Right cardiac atrium (tissue), 5 donors: Measurements from ENCODE around the gene C19orf47. TPM values are rescaled to one million over a fixed set of nuclear protein-coding genes. Genes with fewer than 3 reads are reported as not detected.

Experiments
- ATAC-seq, 2 donors: fragments of 200-7000 bp; cut with Tn5 transposase; one replicate each; pipeline versions ENCODE4 v1.8.0 to v1.9.1; 2020; ENCODE audit warnings: moderate library complexity in 2 of 2, mild to moderate bottlenecking in 1 of 2
- DNase-seq, 3 donors: peaks; one replicate each; pipeline ENCODE4 v3.0.0-alpha.2; 2020
- H3K27ac ChIP-seq: one replicate; pipeline ENCODE4 v1.5.1; 2013; ENCODE audit warnings: mild to moderate bottlenecking, low read length, control low read depth, moderate library complexity
- H3K27me3 ChIP-seq: one replicate; pipeline ENCODE4 v1.6.1; 2013; ENCODE audit not compliant: control insufficient read depth, insufficient read depth
- H3K4me1 ChIP-seq: one replicate; pipeline ENCODE4 v1.6.1; 2013; ENCODE audit warnings: low read length; ENCODE audit not compliant: control insufficient read depth, insufficient read depth
- H3K4me3 ChIP-seq: one replicate; pipeline ENCODE4 v1.5.1; 2013; ENCODE audit warnings: low read length, control low read depth
- H3K9me3 ChIP-seq: one replicate; pipeline ENCODE4 v1.6.1; 2013; ENCODE audit warnings: low read length; ENCODE audit not compliant: control insufficient read depth
- WGBS: extraction: QIAGEN DNeasy Blood & Tissue Kit; methylation state at CpG from one replicate; pipeline ENCODE4 v1.1.7; 2013; 5-methylcytosine and 5-hydroxymethylcytosine counted together
- intact Hi-C, 4 donors: fragments of 100-400 bp; cut with DNase I; formaldehyde crosslinking; loops; one replicate each; pipeline versions ENCODE4 v1.11.0 to v1.14.0; 2022 to 2023
- polyA plus RNA-seq: library from polyadenylated mRNA; stranded (reverse); fragments of 200-250 nt; gene quantifications from one replicate; pipeline ENCODE4 v1.2.3, GENCODE V29; 2013
- total RNA-seq, 4 donors: library from RNA; stranded (reverse); fragmentation: NEBNext Ultra II Directional; extraction: Animal tissue kit (Norgen Biotek cat#: 25700); gene quantifications; one replicate each; pipeline ENCODE4 v1.2.1, GENCODE V29; 2021
- donor health status: healthy with polysubstance abuse.
- donor health status: DM: no; HTN: yes; CAD: no.
- donor health status: DM: no; HTN: no; CAD: no.
- donor health status: DM: no; HTN: yes; CAD: no; lungs with severe emphysema.
- donor health status: DM: yes; HTN: yes; CAD: no.

C19orf47 gene
- total and polyA plus RNA-seq, 5 donors, result 116 to 194 (median 158) TPM

DNA sequence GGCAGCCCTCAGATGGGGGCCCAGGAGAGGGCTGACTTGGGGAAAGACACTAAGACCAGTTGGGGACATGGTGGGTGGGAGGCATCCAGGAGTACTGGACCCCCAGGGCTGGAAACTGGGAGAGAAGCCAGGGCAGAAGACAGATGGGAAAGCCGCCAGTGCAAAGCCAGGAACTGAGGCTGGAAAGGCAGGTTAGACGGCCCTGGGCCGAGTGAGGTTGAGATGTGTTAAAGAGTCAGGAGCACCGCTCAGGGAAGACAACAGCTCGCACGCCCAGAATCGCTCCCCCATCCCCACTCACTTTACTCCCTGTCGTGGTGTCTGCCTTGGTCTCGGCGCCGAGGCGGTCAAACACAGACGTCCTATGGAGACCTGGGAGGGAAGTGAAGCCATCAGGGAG lies 24.5 kb downstream of the C19orf47 start:
- Histone ChIP-seq H3K4me1 (no peaks in the 10 kb centered on the region), H3K4me3 (no peak overlapping the region), H3K27ac (no peak overlapping the region), H3K9me3 (no peaks in the 10 kb centered on the region), H3K27me3 (no peaks in the 10 kb centered on the region)
- intact Hi-C loops, result no loop called here
- WGBS, result 91% methylated on average over 13 of the region's 13 CpGs
- ATAC-seq (no peak), DNase-seq (no peak)

DNA sequence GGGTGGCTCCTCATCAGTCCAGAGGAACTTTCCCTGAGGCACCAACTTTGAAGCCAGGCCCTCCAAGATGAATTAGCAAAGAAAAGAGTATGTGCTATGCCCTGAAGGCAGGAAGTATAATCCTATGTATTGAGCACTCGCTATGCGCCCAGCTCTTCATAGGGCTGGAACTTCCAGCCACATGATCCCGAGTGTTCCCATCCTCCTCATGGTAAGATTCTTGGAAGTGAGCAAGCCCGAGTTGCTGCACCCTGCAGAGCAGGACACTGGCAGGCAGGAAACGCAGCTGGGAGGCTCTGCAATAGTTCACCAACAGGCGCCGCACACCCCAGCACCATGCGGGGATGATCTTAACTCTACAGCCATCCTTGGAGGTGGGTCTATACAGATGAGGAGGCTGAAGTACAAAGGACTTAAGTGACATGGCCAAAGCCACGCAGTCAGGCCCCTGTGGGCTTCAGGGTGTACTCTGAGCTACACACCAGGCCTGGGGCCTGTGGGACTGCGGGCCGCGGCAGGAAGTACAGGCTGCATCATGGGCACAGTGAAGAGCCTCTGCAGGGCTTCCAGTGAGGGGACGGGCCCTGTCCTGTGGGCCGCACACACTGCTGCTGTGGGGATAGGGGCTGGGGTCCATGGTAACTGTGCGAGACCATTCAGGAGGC lies 25.1 kb downstream of the C19orf47 start:
- Histone ChIP-seq H3K27me3 (no peaks in the 10 kb centered on the region), H3K4me3 (no peak overlapping the region), H3K9me3 (no peaks in the 10 kb centered on the region), H3K4me1 (no peaks in the 10 kb centered on the region), H3K27ac (no peak overlapping the region)
- 94% methylated on average over 15 of the region's 15 CpGs for WGBS
- intact Hi-C loops, result no loop called here
- DNase-seq (no peak), ATAC-seq (no peak)

DNA sequence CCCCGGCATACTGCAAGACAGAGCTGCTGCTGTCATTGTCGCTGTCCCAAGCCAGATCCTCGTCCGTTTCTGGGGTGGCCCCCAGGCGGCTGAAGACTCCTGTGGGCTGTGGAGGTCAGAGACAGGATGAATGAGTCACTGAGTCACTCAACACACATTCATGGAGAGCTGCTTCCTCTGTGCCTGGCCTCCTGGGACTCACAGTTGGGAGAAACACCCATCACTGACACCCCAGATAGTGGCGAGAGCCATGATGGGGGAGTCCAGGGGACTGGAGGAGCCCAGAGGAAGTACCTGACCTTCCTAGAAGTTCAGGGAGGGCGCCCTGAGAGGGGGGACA lies 26.0 kb downstream of the C19orf47 start:
- Histone ChIP-seq H3K4me1 (no peaks in the 10 kb centered on the region), H3K4me3 (no peak overlapping the region), H3K27ac (no peak overlapping the region), H3K27me3 (no peaks in the 10 kb centered on the region), H3K9me3 (no peaks in the 10 kb centered on the region)
- WGBS, result 91% methylated on average over 7 of the region's 7 CpGs
- ATAC-seq (no peak), DNase-seq (peak in 1 of 3 donors; percentile 2)
- intact Hi-C loops, result no loop called here

DNA sequence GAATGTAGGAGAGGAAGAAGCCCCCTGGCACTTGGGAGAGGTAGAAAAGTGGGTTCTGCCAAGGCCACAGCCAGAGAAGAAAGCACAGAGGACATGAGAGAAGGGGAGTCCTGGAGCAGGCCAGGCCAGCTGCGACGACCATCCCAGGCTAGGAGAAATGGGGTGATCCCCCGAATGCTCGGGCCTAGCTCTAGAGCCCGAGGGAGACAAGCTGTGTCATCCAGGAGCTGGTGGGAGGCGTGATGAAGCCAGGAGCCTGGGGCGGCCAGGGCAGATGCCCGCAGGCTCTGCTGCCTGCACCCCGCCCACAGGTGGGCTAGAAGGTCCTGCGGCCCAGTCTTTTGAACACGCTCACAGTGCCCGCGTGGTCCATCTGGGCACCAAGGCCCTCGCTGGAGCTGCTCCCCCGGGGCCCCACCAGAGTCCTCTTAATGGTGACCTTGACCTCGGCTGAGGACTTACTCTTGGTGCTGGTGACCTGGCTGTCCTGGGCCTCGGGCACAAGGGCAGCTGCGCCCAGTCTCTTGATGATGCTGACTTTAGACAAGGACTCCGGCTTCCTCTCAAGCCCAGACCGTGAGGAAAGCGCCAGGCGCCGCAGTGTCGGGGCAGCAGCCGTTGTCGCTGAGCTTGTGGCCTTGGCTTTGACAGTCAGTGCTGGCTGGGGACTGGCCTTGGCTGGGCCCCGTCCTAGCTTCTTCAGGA lies 26.5 kb downstream of the C19orf47 start:
- 94% methylated on average over 27 of the region's 27 CpGs for WGBS
- peak in 1 of 3 donors; percentile 32 for DNase-seq
- H3K9me3 ChIP-seq, result no peaks in the 10 kb centered on the region
- intact Hi-C loops, result no loop called here
- no peak for ATAC-seq
- no peaks in the 10 kb centered on the region for H3K4me1 ChIP-seq
- no peak overlapping the region for H3K4me3 ChIP-seq
- no peaks in the 10 kb centered on the region for H3K27me3 ChIP-seq
- no peak overlapping the region for H3K27ac ChIP-seq

DNA sequence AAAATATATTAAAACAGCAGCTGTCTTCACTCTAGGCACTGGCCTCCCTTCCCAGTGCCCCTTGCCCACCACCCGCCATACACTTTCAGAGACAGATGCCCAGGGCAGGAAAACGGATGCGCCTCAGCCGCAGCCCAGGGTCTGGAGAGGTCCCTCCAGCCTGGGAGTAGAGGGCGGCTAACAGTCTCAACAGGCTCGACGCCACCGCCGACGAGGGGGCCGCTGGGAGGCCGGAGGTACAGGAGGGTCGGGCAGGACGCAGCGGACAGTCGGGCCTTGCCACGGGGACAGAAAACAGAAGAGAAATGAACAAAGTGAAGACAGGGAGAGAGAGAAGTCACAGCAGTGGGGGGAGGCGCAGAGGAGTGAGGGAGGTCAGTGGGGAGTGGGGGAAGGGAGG lies 27.1 kb downstream of the C19orf47 start:
- 95% methylated on average over 18 of the region's 18 CpGs for WGBS
- intact Hi-C loops, result no loop called here
- no peak overlapping the region for H3K27ac ChIP-seq

DNA sequence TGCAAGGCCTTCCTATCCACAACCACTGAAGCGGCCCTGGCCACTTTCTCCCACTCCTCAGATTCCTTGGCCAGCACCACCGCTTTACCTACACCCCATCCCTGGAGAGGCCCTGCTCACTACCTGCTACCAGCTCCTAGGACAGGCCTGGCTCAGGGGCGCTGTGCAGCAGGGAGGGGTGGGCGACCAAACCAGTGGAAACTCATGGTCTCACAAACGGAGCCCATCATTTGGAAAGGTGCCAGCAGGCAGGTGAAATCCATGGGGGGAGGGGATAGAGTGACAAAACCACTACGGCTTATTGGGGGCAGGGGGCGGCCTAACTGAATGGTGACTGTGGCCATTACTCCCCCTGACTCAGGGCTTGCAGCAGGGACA lies 27.6 kb downstream of the C19orf47 start:
- no peaks in the 10 kb centered on the region for H3K27me3 ChIP-seq
- no peak overlapping the region for H3K4me3 ChIP-seq
- WGBS, result 90% methylated on average over 7 of the region's 7 CpGs
- ATAC-seq, result no peak
- intact Hi-C loops, result no loop called here
- H3K9me3 ChIP-seq, result no peaks in the 10 kb centered on the region
- DNase-seq, result no peak
- H3K4me1 ChIP-seq, result no peaks in the 10 kb centered on the region
- no peak overlapping the region for H3K27ac ChIP-seq

More for the DNA sequence above, 27.1 kb downstream of the C19orf47 start:
- no peak overlapping the region for H3K4me3 ChIP-seq
- ATAC-seq (no peak), DNase-seq (no peak)
- H3K4me1 ChIP-seq, result no peaks in the 10 kb centered on the region
- no peaks in the 10 kb centered on the region for H3K9me3 ChIP-seq
- H3K27me3 ChIP-seq, result no peaks in the 10 kb centered on the region

- DNase-seq (no peak), ATAC-seq (no peak)
- H3K9me3 ChIP-seq, result no peaks in the 10 kb centered on the region
- intact Hi-C loops, result no loop called here
- H3K4me3 ChIP-seq, result no peak overlapping the region
- no peaks in the 10 kb centered on the region for H3K4me1 ChIP-seq
- no peaks in the 10 kb centered on the region for H3K27me3 ChIP-seq
- 80% methylated on average over 7 of the region's 7 CpGs for WGBS
- no peak overlapping the region for H3K27ac ChIP-seq
Measured at GRCh38 chr19:40317338-40317737, 30.9 kb downstream of the C19orf47 start.

DNA sequence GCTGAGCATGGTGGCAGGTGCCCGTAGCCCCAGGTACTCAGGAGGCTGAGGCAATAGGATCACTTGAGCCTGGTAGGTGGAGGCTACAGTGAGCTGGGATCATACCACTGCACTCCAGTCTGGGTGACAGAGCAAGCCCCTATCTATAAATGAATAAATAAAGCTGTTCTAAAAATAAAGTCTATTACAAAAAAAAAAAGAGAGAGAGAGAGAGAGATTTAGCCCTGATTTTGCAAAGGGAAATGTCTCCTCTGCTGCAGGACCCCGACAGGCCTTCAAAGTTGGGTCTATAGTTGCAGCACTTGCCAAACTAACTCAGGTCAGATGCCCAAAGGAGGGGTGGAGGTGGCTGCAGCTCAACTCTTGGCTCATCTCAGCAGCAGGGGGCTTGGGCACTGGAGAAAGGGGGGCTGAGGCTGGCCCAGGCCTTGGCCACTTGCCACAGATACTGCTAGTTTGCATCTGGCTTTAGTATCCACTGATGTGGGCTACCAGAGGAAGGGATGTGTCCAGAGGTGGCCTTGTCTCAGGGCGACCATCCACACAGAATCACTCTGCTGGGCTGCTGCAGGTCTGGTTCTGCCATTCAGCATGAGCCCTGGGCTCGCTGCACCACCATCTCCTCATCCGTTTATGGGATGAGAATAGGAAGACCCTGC lies 32.3 kb downstream of the C19orf47 start:
- 76% methylated on average over 5 of the region's 5 CpGs for WGBS
- Histone ChIP-seq H3K27me3 (no peaks in the 10 kb centered on the region), H3K4me1 (no peaks in the 10 kb centered on the region), H3K4me3 (no peak overlapping the region), H3K27ac (no peak overlapping the region), H3K9me3 (no peaks in the 10 kb centered on the region)
- DNase-seq (no peak), ATAC-seq (peak; percentile 7 to 29)
- intact Hi-C loops, result no loop called here

DNA sequence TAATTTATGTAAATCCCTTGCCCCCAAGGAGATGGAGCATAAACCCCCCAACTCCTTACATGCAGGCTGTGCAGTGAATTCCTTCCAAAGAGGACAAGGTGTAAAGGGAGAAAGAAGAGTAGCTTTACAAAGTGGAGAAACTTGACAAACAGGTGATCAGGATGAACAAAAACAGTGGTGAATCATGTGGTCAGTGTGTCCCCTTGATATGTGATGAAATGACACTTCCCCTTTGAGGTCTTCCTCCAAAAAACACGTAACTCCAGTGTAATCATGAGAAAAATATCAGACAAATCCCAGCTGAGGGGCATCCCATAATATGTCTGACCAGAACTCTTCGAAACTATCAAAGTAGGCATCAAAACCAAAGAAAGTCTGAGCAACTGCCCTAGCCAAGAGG lies 33.5 kb downstream of the C19orf47 start:
- no peak for ATAC-seq
- no peaks in the 10 kb centered on the region for H3K4me1 ChIP-seq
- WGBS, result 77% methylated on average over 2 of the region's 2 CpGs
- no peaks in the 10 kb centered on the region for H3K27me3 ChIP-seq
- intact Hi-C loops, result no loop called here
- H3K4me3 ChIP-seq, result no peak overlapping the region
- no peaks in the 10 kb centered on the region for H3K9me3 ChIP-seq
- H3K27ac ChIP-seq, result no peak overlapping the region
- no peak for DNase-seq

DNA sequence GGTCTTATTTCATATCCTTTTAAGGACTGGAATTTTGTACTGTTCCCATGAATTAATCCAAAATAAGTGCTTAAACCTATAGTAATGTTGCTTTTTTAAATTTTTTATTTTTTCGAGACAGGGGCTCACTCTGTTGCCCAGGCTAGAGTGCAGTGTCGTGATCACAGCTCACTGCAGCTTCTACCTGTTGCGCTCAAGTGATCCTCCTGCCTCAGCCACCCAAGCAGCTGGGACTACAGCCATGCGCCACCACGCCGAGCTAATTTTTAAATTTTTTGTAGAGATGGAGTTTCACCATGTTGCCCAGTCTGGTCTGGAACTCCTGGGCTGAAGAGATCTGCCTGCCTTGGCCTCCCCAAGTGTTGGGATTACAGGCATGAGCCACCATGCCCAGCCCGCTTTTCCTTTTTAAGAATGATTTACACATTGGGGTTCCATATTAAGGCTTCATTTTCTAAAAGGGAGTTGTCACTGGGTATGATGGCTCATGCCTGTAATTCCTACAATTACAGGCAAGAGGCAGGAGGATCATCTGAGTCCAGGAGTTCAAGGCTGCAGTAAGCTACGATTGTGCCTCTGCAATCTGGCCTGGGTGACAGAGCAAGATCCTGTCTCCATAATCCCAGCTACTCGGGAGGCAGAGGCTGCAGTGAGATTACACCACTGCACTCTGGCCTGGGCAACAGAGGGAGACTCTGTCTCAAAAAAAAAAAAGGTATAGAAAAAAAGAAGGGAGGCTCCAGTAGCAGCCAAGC lies 34.8 kb downstream of the C19orf47 start:
- Histone ChIP-seq H3K9me3 (no peaks in the 10 kb centered on the region), H3K4me3 (no peak overlapping the region), H3K27ac (no peak overlapping the region), H3K4me1 (no peaks in the 10 kb centered on the region), H3K27me3 (no peaks in the 10 kb centered on the region)
- WGBS, result 91% methylated on average over 9 of the region's 9 CpGs
- DNase-seq (no peak), ATAC-seq (no peak)
- intact Hi-C loops, result no loop called here

DNA sequence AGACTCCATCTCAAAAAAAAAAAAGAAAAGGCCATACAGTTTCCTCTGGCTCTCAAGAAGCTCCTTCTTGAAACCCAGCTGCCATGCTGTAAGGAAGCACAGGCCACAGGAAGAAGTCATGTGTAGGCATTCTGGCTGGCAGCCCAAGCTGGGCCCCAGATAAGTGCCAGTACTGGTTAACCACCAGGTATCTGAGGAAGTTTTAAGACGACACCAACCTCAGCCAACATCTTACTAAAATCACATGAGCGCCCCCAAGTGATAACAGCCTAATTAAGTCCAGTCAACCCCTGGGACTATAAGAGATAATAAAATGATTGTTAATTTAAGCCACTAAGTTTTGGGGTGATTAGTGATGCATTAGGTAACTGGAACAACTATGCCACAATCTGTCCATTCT lies 35.7 kb downstream of the C19orf47 start:
- H3K4me3 ChIP-seq, result no peak overlapping the region
- ATAC-seq, result no peak
- no peaks in the 10 kb centered on the region for H3K9me3 ChIP-seq
- H3K4me1 ChIP-seq, result no peaks in the 10 kb centered on the region
- intact Hi-C loops, result no loop called here
- H3K27me3 ChIP-seq, result no peaks in the 10 kb centered on the region
- no peak overlapping the region for H3K27ac ChIP-seq
- WGBS, result 53% methylated on average over 2 of the region's 2 CpGs
- no peak for DNase-seq
